ENCODE results near the gene PPDPF. TPM values are rescaled to one million over a fixed set of nuclear protein-coding genes. Genes with fewer than 3 reads are reported as not detected.

The PPDPF gene
- total RNA-seq, 1 donor from 2014 or later = 355 TPM

- H3K27me3 ChIP-seq = no peaks in the 10 kb centered on the region
- intact Hi-C loops (cut with DNase I) = no loop called here
- peak overlapping the region; percentile 97 for H3K27ac ChIP-seq
- H3K4me3 ChIP-seq = peak overlapping the region; percentile 87
- H3K4me1 ChIP-seq = peaks cover 21% of the 10 kb centered on the region
- DNase-seq (peak; percentile 88), ATAC-seq (peak; percentile 53)
- no peaks in the 10 kb centered on the region for H3K9me3 ChIP-seq
- peaks cover 18% of the 10 kb centered on the region for H3K36me3 ChIP-seq
- TF ChIP-seq CTCF (IDR thresholded peaks at IDR 0.05) = peak; percentile 28
These were observed 679 bp upstream of the PPDPF start for GRCh38 chr20:63519668-63520503.

GRCh38 chr20:63520934-63521601 is 503 bp downstream of the PPDPF start:
- H3K27me3 ChIP-seq = no peaks in the 10 kb centered on the region

GRCh38 chr20:63521602-63522001 is 1.0 kb downstream of the PPDPF start:
- no peak for ATAC-seq
- peak overlapping the region; percentile 97 for H3K27ac ChIP-seq
- peaks cover 18% of the 10 kb centered on the region for H3K36me3 ChIP-seq
- intact Hi-C loops (cut with DNase I) = no loop called here
- no peak for TF ChIP-seq CTCF (IDR thresholded peaks at IDR 0.05)
- H3K4me3 ChIP-seq = peak overlapping the region; percentile 87
- peaks cover 21% of the 10 kb centered on the region for H3K4me1 ChIP-seq
- H3K9me3 ChIP-seq = no peaks in the 10 kb centered on the region
- no peak for DNase-seq
- H3K27me3 ChIP-seq = no peaks in the 10 kb centered on the region

More at GRCh38 chr20:63520934-63521601, 503 bp downstream of the PPDPF start:
- H3K36me3 ChIP-seq = peaks cover 18% of the 10 kb centered on the region
- intact Hi-C loops (cut with DNase I) = no loop called here
- peaks cover 21% of the 10 kb centered on the region for H3K4me1 ChIP-seq
- peak; percentile 78 for ATAC-seq
- TF ChIP-seq CTCF (IDR thresholded peaks at IDR 0.05) = peak; percentile 4
- DNase-seq = peak; percentile 93
- peak overlapping the region; percentile 97 for H3K27ac ChIP-seq
- H3K9me3 ChIP-seq = no peaks in the 10 kb centered on the region
- H3K4me3 ChIP-seq = peak overlapping the region; percentile 87

GRCh38 chr20:63522091-63522868 is 1.7 kb downstream of the PPDPF start:
- intact Hi-C loops (cut with DNase I) = no loop called here
- DNase-seq (no peak), ATAC-seq (no peak)
- Histone ChIP-seq H3K27ac (no peak overlapping the region), H3K9me3 (no peaks in the 10 kb centered on the region), H3K36me3 (peaks cover 18% of the 10 kb centered on the region), H3K4me3 (peak overlapping the region; percentile 87), H3K27me3 (no peaks in the 10 kb centered on the region), H3K4me1 (peaks cover 21% of the 10 kb centered on the region)
- no peak for TF ChIP-seq CTCF (IDR thresholded peaks at IDR 0.05)

- H3K4me3 ChIP-seq = no peak overlapping the region
- intact Hi-C loops (cut with DNase I) = no loop called here
- H3K27me3 ChIP-seq = no peaks in the 10 kb centered on the region
- no peak overlapping the region for H3K27ac ChIP-seq
- TF ChIP-seq CTCF (IDR thresholded peaks at IDR 0.05) = no peak
- H3K9me3 ChIP-seq = no peaks in the 10 kb centered on the region
- H3K4me1 ChIP-seq = peaks cover 21% of the 10 kb centered on the region
- no peak for DNase-seq
- H3K36me3 ChIP-seq = peaks cover 18% of the 10 kb centered on the region
- ATAC-seq = no peak
These were observed 2.5 kb downstream of the PPDPF start for GRCh38 chr20:63522981-63523611.
